Neutrophil (primary cell): ENCODE measurements around the gene DIO3.

Experiments used
- H3K27ac ChIP-seq: fragments of 200-600 bp; sonication (generic); 2 replicates; pipeline ENCODE4 v1.5.1; 2016; ENCODE audit warnings: mild to moderate bottlenecking, moderate library complexity
- H3K27me3 ChIP-seq: fragments of 200-600 bp; sonication (generic); 2 replicates; pipeline ENCODE4 v1.6.0; 2016; ENCODE audit warnings: mild to moderate bottlenecking
- H3K36me3 ChIP-seq: fragments of 200-600 bp; sonication (generic); 2 replicates; pipeline ENCODE4 v1.5.1; 2017
- H3K4me1 ChIP-seq, 2 experiments: fragments of 200-600 bp in 1 of 2; sonication (generic) in 1 of 2; 1 replicate in 1 of 2; 2 replicates in 1 of 2; pipeline versions ENCODE4 v1.5.1 to v1.6.1; 2013 to 2016; ENCODE audit warnings: low read depth in 1 of 2, low read length in 1 of 2, mild to moderate bottlenecking in 1 of 2, moderate library complexity in 1 of 2; ENCODE audit not compliant: control insufficient read depth in 1 of 2, insufficient read depth in 1 of 2
- H3K4me3 ChIP-seq, 2 experiments: fragments of 200-600 bp in 1 of 2; sonication (generic) in 1 of 2; 1 replicate in 1 of 2; 2 replicates in 1 of 2; pipeline ENCODE4 v1.5.1; 2013 to 2016; ENCODE audit warnings: low read depth in 1 of 2, low read length in 1 of 2, mild to moderate bottlenecking in 1 of 2, moderate library complexity in 1 of 2
- H3K9me3 ChIP-seq: fragments of 200-600 bp; sonication (generic); 2 replicates; pipeline ENCODE4 v1.5.1; 2016
- TF ChIP-seq, protein P1 (sequence below): fragments of 200-600 bp; sonication (generic); IDR thresholded peaks from 2 replicates; pipeline ENCODE4 v1.5.1; 2016; ENCODE audit warnings: antibody characterized with exemption

The DIO3 gene

DNA sequence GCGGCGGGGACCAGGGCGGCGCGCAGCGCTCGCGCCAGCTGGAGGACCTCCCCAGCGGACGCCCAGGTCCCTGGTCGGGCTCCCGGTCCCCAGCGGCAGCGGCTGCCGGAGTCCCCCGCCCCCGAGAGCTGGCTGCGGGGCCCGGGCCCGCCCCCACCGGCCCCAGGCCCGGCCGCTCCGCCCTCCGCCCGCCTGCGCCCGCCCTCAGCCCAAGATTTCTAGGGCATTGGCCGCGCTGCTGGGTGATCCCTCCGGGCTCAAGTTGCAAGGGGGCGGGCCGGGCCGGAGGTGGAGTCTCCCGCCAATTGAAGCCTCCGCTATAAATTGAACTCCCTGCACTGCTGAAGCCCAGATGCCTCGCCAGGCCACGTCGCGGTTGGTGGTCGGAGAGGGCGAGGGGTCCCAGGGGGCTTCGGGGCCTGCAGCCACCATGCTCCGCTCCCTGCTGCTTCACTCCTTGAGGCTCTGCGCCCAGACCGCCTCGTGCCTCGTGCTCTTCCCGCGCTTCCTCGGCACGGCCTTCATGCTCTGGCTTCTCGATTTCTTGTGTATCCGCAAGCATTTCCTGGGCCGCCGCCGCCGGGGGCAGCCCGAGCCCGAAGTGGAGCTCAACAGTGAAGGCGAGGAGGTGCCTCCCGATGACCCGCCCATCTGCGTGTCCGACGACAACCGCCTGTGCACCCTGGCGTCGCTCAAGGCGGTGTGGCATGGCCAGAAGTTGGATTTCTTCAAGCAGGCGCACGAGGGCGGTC, at the start of gene DIO3:
TSS of gene DIO3 (plus strand) at position 351 of the 752 bp plus-strand sequence.
- Histone ChIP-seq H3K4me3 (no peak within 1 kb of the TSS), H3K27me3 (peaks cover 95% of the 10 kb centered on the region), H3K27ac (no peak within 1 kb of the TSS), H3K4me1 (no peaks in the 10 kb centered on the region), H3K9me3 (peaks cover 22% of the 10 kb centered on the region), H3K36me3 (no peaks in the 10 kb centered on the region)
- TF ChIP-seq, protein P1, sequence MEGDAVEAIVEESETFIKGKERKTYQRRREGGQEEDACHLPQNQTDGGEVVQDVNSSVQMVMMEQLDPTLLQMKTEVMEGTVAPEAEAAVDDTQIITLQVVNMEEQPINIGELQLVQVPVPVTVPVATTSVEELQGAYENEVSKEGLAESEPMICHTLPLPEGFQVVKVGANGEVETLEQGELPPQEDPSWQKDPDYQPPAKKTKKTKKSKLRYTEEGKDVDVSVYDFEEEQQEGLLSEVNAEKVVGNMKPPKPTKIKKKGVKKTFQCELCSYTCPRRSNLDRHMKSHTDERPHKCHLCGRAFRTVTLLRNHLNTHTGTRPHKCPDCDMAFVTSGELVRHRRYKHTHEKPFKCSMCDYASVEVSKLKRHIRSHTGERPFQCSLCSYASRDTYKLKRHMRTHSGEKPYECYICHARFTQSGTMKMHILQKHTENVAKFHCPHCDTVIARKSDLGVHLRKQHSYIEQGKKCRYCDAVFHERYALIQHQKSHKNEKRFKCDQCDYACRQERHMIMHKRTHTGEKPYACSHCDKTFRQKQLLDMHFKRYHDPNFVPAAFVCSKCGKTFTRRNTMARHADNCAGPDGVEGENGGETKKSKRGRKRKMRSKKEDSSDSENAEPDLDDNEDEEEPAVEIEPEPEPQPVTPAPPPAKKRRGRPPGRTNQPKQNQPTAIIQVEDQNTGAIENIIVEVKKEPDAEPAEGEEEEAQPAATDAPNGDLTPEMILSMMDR: no peak

DNA sequence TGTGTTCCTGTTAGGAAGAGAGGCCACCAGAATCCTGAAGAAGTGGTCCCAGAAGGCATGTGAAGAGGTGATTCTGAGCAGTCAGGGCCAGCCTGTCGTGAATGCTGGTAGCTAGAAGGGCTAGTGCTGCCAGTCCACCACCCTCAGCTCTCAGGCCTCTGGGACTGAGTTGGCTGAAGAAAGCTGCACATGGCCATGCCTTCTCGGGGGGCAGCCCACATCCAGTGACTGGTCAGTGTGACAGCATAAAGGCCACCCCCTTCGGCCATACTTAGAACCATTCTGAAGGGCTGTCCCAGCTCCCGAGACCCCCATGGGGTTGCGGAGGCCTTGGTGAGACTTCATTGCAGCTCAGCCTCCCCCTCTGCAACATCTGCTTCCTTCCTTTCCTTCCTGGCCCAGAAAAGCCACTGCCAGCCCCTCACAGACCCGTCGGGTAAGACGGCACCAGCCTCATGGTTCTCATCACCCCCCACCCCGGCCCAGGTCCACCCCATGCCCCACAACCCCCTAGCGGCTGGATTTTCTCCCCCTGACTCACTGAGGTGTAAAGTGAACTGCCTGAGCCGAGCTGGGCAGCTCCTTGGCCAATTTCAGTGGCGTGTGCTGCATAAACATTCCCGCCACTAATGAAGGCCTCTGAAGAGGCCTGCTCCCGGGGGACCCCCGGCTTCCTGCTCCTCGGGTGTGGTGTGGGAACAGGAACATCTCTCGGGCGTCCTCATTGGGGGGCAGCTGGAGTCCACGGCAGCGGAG, 49.5 kb upstream of the DIO3 start:
- H3K9me3 ChIP-seq: no peaks in the 10 kb centered on the region
- H3K36me3 ChIP-seq: no peaks in the 10 kb centered on the region
- no peaks in the 10 kb centered on the region for H3K27me3 ChIP-seq
- H3K4me3 ChIP-seq: no peak overlapping the region
- TF ChIP-seq, protein P1: no peak
- no peak overlapping the region for H3K27ac ChIP-seq
- H3K4me1 ChIP-seq: no peaks in the 10 kb centered on the region

DNA sequence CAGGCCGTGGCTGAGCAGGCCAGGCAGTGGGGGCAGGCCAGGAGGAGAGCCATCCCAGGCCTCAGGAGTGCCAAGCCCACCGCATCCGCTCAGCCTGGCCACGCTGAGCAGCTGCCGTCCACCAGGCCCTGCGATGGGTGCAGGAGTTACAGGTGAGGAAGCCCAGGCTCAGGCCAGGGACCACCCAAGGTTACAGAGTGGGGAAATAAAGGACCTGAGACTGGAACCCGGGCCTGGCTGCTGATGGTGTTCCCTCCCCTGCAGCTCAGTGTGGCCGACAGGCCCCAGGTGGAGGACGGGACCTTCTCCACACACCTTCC, 49.0 kb upstream of the DIO3 start:
- H3K27ac ChIP-seq: no peak overlapping the region
- H3K9me3 ChIP-seq: no peaks in the 10 kb centered on the region
- no peak overlapping the region for H3K4me3 ChIP-seq
- TF ChIP-seq, protein P1: no peak
- H3K27me3 ChIP-seq: no peaks in the 10 kb centered on the region
- H3K4me1 ChIP-seq: no peaks in the 10 kb centered on the region
- H3K36me3 ChIP-seq: no peaks in the 10 kb centered on the region

DNA sequence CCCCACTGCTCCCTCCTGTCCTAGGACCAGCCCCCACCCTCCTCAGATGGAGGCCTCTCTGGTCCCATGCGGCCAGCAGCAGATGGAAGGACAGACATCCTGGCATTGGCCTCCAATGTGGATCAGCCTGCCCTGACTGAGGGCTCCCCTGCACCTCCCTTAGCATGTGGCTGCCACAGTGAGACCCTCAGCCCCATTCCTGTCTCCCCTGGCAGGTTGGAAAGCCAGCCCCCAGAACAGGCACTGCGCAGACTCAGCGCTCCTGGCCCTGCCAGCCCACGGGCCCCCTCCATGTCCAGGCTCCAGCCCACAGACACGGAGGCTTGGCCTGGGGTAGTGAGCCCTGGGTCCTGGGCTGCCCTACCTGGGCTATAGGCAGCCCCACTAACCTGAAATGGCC, 47.2 kb upstream of the DIO3 start:
- TF ChIP-seq, protein P1: no peak
- Histone ChIP-seq H3K27ac (no peak overlapping the region), H3K36me3 (no peaks in the 10 kb centered on the region), H3K4me1 (no peaks in the 10 kb centered on the region), H3K4me3 (no peak overlapping the region), H3K27me3 (no peaks in the 10 kb centered on the region), H3K9me3 (no peaks in the 10 kb centered on the region)

DNA sequence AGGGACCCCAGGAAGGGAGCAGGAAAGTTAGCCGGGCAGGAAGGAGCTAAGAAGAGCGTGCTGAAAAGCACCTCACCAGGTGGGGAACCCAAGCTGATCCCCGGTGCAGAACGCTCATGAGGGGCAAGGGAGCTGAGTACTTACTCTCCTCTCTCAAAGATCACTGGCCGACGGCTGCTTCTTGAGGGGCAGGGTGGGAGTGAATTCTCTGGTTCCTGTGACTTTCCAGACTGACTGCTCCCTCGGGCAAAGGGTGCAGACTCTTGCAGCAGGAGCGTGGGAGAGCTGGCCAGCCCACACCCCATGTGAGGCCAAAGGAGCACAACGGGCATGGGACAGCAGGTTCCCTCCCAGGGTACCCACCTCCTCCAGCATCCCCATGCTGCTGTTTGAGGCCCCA, 44.9 kb upstream of the DIO3 start:
- Histone ChIP-seq H3K27ac (no peak overlapping the region), H3K27me3 (no peaks in the 10 kb centered on the region), H3K4me3 (no peak overlapping the region), H3K4me1 (no peaks in the 10 kb centered on the region), H3K36me3 (no peaks in the 10 kb centered on the region), H3K9me3 (no peaks in the 10 kb centered on the region)
- TF ChIP-seq, protein P1: no peak
